ENCODE results near the gene PTPRH.
A peak's percentile ranks its signal among the peaks of the same experiment; 100 is the strongest.

Gene PTPRH

DNA sequence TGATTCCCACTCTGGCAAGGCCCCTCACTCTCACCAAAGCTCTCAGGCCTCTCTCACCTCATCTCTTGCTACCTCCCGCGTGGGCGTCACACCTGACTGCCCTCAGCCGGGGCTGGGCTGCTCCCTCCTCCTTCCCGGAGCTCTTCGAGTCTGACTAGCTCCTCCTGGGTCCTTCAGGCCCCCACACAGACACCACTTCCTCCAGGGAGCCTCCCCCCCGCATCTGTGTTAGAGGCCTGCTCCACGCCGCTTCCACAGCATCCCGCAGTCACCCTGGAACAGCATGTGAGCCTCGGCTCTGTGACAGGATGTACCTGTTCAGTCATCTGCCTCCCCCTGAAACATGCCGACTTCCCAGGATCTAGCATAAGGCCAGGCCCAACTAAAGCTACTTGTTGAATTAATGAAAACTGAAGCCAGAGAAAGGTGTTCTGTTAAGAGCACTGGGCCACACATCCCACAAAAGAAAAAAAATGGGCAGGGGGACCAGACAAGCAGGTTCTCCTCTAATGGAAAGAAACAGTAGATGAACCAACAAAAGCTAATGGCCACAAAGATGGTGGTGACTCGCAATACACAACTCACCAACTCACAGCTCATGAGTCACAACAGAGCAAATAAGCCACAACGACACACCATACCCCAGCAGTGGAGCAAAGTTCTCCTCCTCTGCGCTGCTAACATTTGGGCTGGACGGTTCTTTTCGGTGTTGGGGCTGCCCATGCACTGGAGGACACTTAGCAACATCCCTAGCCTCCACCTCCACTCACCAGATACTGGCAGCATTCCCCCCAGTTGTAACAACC, 46.5 kb upstream of the PTPRH start:
- Mint-ChIP-seq H3K4me3 (peak overlapping the region; percentile 97), H3K9me3 (no peaks in the 10 kb centered on the region), H3K27ac (peak overlapping the region; percentile 22), H3K36me3 (ENCODE audit: low read depth) (no peaks in the 10 kb centered on the region), H3K27me3 (ENCODE audit: low read depth, poor library complexity) (no peaks in the 10 kb centered on the region), H3K4me1 (peaks cover 71% of the 10 kb centered on the region)
- TF ChIP-seq, protein P1, sequence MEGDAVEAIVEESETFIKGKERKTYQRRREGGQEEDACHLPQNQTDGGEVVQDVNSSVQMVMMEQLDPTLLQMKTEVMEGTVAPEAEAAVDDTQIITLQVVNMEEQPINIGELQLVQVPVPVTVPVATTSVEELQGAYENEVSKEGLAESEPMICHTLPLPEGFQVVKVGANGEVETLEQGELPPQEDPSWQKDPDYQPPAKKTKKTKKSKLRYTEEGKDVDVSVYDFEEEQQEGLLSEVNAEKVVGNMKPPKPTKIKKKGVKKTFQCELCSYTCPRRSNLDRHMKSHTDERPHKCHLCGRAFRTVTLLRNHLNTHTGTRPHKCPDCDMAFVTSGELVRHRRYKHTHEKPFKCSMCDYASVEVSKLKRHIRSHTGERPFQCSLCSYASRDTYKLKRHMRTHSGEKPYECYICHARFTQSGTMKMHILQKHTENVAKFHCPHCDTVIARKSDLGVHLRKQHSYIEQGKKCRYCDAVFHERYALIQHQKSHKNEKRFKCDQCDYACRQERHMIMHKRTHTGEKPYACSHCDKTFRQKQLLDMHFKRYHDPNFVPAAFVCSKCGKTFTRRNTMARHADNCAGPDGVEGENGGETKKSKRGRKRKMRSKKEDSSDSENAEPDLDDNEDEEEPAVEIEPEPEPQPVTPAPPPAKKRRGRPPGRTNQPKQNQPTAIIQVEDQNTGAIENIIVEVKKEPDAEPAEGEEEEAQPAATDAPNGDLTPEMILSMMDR (IDR thresholded peaks at IDR 0.05) = no peak
- DNase-seq = peak; percentile 33

DNA sequence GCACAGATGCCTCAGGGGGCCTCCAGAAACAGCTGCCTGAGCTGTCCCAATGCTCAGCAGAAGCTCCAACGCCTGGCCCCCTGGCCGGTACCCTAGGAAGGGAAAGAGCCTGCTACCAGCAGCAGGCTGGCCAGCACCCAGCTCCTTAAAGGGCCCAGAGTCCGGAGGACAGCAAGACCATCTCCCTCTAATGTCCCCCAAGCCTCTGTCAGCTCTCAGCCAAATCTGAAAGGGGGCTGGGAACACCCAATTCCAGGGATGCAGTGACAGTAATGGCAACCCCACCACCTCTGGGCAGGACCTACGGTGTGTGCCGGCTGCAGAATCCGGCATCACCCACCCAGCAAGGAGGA, 45.3 kb upstream of the PTPRH start:
- Mint-ChIP-seq H3K9me3 (no peaks in the 10 kb centered on the region), H3K36me3 (ENCODE audit: low read depth) (no peaks in the 10 kb centered on the region), H3K4me3 (peak overlapping the region; percentile 65), H3K27me3 (ENCODE audit: low read depth, poor library complexity) (no peaks in the 10 kb centered on the region), H3K27ac (peak overlapping the region; percentile 88), H3K4me1 (peaks cover 73% of the 10 kb centered on the region)
- TF ChIP-seq, protein P1 (IDR thresholded peaks at IDR 0.05) = no peak
- no peak for DNase-seq

DNA sequence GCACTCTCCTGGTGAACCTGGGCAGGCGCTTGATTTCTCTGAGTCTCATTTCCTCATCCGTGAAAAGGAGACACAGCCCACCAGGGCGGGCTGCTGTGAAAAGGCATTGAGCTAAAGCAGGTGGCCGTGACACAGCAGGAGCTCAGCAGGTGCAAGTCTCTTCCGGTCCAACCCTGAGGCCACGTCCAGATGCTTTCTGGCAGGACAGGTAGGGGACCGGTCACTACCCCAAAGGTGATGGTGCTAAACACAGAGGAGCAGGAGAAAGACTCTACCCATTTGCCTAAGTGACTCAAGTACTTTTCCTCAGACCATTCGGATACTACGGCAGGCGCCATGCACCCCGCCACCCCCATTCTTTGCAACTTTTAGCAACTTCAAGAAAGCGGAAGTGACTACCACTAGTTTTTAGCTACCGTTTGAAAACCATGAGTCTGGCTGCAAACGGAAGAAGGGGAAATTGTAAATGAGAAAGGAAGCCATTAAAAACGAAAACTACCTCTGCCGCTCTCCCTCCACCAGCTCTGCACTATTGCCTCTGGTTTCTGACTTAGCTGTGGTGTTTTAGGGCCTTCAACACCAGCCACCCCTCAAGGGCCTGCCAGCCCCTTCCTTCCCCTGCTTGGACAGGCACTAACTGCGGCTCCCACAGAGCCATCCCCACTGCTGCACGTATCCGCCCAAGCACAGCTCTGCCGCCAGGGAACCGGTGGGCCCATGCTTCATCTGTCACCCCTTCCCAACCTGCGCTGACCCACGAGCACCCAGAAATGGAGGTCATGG, 44.7 kb upstream of the PTPRH start:
- Mint-ChIP-seq H3K27ac (peak overlapping the region; percentile 88), H3K4me1 (peaks cover 71% of the 10 kb centered on the region), H3K9me3 (no peaks in the 10 kb centered on the region), H3K36me3 (ENCODE audit: low read depth) (no peaks in the 10 kb centered on the region), H3K4me3 (peak overlapping the region; percentile 65), H3K27me3 (ENCODE audit: low read depth, poor library complexity) (no peaks in the 10 kb centered on the region)
- DNase-seq = no peak
- TF ChIP-seq, protein P1 (IDR thresholded peaks at IDR 0.05) = no peak

DNA sequence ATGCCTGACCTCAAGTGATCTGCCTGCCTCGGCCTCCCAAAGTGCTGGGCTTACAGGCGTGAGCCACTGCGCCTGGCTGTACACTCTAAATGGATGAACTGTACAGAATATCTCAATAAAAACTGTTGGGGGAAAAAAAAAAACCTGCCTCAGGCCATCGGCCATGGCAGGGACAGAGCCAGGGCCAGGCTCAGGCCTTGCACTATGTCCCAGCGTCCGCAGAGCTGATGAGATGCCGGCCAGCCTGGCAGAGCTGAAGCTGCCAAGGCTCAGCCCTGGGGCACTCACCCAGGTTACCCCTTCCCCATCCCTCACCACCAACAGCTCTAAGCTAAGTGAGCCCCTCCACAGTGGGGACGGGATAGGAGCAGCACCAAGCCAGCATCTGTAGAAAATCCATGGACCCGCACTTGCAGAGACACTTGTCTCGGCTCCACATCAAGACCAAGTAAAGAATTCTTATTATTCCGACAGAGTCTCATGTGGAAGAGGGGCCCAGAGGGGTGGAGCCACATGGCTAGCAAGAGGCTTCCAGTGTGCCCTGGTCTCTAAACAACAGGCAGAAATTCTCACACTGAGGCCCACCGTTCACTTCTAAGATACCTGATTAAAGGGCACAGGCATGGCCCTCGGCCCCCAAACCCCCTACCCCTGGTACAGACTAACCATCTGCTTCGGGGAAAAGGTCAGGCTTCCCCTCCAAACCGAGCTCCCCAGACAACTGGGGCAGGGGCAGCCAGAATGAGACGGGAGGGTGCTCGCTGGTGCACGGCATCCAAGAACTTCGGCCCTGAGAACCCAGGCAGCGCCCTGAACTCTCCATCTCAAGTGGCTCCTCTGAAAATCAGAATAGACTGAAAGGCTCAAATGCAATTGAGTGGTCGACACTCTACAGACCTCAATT, 43.7 kb upstream of the PTPRH start:
- DNase-seq = no peak
- Mint-ChIP-seq H3K9me3 (no peaks in the 10 kb centered on the region), H3K4me1 (peaks cover 81% of the 10 kb centered on the region), H3K4me3 (no peak overlapping the region), H3K27ac (peak overlapping the region; percentile 55), H3K36me3 (ENCODE audit: low read depth) (no peaks in the 10 kb centered on the region), H3K27me3 (ENCODE audit: low read depth, poor library complexity) (no peaks in the 10 kb centered on the region)
- TF ChIP-seq, protein P1 (IDR thresholded peaks at IDR 0.05) = no peak

DNA sequence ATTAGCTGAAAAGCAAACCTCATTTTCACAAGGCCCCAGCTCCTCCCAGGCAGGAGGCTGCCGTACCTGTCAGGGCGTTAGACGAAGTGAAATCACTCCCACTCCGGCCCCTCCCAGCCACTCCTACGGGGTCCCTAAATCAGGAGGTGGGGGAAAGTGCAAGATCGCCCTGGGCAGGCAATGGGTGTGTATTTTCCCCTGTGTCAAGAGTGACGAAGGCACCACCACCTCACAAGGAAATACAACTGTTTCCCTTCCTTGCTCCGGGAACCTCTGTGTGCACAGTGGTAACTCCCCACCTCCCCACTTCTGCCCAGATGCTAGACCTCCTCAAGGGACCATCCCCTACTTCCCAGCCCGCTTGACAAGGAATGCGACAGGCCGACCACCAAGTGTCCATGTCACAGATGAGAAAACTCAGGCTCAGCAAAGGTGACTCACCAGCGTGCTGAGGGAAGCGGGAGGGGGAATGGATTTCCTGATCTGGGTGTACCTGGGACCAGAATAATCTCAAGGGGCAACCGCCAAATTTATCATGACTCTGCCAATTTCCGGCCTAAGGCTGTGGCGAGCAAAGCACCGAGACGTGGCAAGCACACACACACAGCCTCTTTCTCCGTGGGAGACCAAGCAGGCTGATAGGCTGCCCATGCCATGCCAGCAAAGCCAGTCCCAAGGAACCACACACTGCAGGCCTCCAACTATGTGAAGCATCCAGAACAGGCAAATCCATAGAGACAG, 42.2 kb upstream of the PTPRH start:
- Mint-ChIP-seq H3K4me1 (peaks cover 70% of the 10 kb centered on the region), H3K9me3 (no peaks in the 10 kb centered on the region), H3K27ac (peak overlapping the region; percentile 45), H3K27me3 (ENCODE audit: low read depth, poor library complexity) (no peaks in the 10 kb centered on the region), H3K36me3 (ENCODE audit: low read depth) (no peaks in the 10 kb centered on the region), H3K4me3 (no peak overlapping the region)
- DNase-seq = no peak
- TF ChIP-seq, protein P1 (IDR thresholded peaks at IDR 0.05) = no peak
